Neural crest cell (in vitro differentiated cells): ENCODE data around the gene ICAM1. TPM values are rescaled to one million over a fixed set of nuclear protein-coding genes. Genes with fewer than 3 reads are reported as not detected.

Experiments used
- DNase-seq: peaks from one replicate; pipeline ENCODE4 v3.0.0; 2021; ENCODE audit warnings: low read depth, mixed read lengths, low spot score
- H3K27ac Mint-ChIP-seq: one replicate; pipeline ENCODE4 v1.8.0; 2021; ENCODE audit warnings: mild to moderate bottlenecking, mixed read lengths; ENCODE audit not compliant: unreplicated experiment
- H3K27me3 Mint-ChIP-seq: 2 replicates; pipeline ENCODE4 v1.8.0; 2021; ENCODE audit warnings: low read depth, mild to moderate bottlenecking, mixed read lengths
- H3K36me3 Mint-ChIP-seq: 2 replicates; pipeline ENCODE4 v1.8.0; 2021; ENCODE audit warnings: low read depth, mild to moderate bottlenecking, mixed read lengths
- H3K4me1 Mint-ChIP-seq: 2 replicates; pipeline ENCODE4 v1.8.0; 2021; ENCODE audit warnings: mixed read lengths
- H3K4me3 Mint-ChIP-seq: one replicate; pipeline ENCODE4 v1.8.0; 2021; ENCODE audit warnings: mild to moderate bottlenecking, mixed read lengths
- H3K9me3 Mint-ChIP-seq: 2 replicates; pipeline ENCODE4 v1.8.0; 2021; ENCODE audit warnings: mixed read lengths
- total RNA-seq: library from RNA; stranded (reverse); gene quantifications from 2 replicates; pipeline ENCODE4 v1.2.1, GENCODE V29; 2021
- TF ChIP-seq, protein P1 (sequence below): fragments of 200-600 bp; sonication (generic); conservative IDR thresholded peaks from 2 replicates; pipeline ENCODE4 v1.5.0; 2021; ENCODE audit warnings: antibody characterized with exemption, mild to moderate bottlenecking

Gene ICAM1
- total RNA-seq, 1 donor from 2014 or later = 0.23 TPM

- DNase-seq = no peak
- peak overlapping the region; percentile 65 for H3K4me3 Mint-ChIP-seq
- TF ChIP-seq, protein P1, sequence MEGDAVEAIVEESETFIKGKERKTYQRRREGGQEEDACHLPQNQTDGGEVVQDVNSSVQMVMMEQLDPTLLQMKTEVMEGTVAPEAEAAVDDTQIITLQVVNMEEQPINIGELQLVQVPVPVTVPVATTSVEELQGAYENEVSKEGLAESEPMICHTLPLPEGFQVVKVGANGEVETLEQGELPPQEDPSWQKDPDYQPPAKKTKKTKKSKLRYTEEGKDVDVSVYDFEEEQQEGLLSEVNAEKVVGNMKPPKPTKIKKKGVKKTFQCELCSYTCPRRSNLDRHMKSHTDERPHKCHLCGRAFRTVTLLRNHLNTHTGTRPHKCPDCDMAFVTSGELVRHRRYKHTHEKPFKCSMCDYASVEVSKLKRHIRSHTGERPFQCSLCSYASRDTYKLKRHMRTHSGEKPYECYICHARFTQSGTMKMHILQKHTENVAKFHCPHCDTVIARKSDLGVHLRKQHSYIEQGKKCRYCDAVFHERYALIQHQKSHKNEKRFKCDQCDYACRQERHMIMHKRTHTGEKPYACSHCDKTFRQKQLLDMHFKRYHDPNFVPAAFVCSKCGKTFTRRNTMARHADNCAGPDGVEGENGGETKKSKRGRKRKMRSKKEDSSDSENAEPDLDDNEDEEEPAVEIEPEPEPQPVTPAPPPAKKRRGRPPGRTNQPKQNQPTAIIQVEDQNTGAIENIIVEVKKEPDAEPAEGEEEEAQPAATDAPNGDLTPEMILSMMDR = no peak
- no peaks in the 10 kb centered on the region for H3K9me3 Mint-ChIP-seq
- peaks cover 100% of the 10 kb centered on the region for H3K27me3 Mint-ChIP-seq
- H3K4me1 Mint-ChIP-seq = peaks cover 27% of the 10 kb centered on the region
- no peak overlapping the region for H3K27ac Mint-ChIP-seq
- H3K36me3 Mint-ChIP-seq = no peaks in the 10 kb centered on the region
Observed at GRCh38 chr19:10290876-10291553, 20.1 kb downstream of the ICAM1 start.

- Mint-ChIP-seq H3K4me1 (peaks cover 27% of the 10 kb centered on the region), H3K27ac (no peak overlapping the region), H3K36me3 (no peaks in the 10 kb centered on the region), H3K9me3 (no peaks in the 10 kb centered on the region), H3K27me3 (peaks cover 99% of the 10 kb centered on the region), H3K4me3 (peak overlapping the region; percentile 59)
- DNase-seq = no peak
- TF ChIP-seq, protein P1 = no peak
Observed at GRCh38 chr19:10291554-10292205, 20.8 kb downstream of the ICAM1 start.

- Mint-ChIP-seq H3K36me3 (no peaks in the 10 kb centered on the region), H3K4me1 (peaks cover 27% of the 10 kb centered on the region), H3K4me3 (peak overlapping the region; percentile 59), H3K9me3 (no peaks in the 10 kb centered on the region), H3K27me3 (peaks cover 98% of the 10 kb centered on the region), H3K27ac (no peak overlapping the region)
- DNase-seq = peak; percentile 65
- TF ChIP-seq, protein P1 = no peak
Observed at GRCh38 chr19:10292206-10292788, 21.4 kb downstream of the ICAM1 start.

DNA sequence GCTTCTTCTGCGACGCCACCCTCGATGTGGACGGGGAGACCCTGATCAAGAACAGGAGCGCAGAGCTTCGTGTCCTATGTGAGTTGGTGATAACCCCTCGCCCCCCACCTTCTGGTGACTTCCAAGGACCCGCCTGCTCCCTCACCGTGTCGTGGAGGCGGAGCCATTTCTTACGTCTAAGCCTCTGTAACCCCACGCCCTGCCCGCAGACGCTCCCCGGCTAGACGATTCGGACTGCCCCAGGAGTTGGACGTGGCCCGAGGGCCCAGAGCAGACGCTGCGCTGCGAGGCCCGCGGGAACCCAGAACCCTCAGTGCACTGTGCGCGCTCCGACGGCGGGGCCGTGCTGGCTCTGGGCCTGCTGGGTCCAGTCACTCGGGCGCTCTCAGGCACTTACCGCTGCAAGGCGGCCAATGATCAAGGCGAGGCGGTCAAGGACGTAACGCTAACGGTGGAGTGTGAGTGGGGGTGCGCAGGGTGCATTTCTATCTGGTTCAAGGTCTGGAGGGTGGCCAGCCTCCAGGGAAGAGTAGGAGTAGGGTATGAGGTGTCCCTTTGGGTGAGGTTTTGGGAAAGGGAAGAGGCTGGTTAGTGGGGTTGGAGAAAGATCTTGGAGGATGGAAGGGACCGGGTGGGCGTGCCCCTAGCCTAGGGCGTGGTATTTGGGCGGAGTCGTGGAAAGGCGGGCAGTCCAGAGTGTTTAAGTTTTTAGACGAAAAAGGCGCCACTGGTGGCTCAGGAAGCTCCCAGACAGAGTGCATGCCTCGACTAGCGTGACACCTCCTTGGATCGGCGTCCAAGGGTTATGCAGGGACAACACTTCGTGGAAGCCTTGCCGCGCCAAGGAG, 22.1 kb downstream of the ICAM1 start:
- H3K27ac Mint-ChIP-seq = no peak overlapping the region
- H3K9me3 Mint-ChIP-seq = no peaks in the 10 kb centered on the region
- no peak for DNase-seq
- TF ChIP-seq, protein P1 = no peak
- peaks cover 27% of the 10 kb centered on the region for H3K4me1 Mint-ChIP-seq
- peaks cover 98% of the 10 kb centered on the region for H3K27me3 Mint-ChIP-seq
- H3K4me3 Mint-ChIP-seq = peak overlapping the region; percentile 59
- H3K36me3 Mint-ChIP-seq = no peaks in the 10 kb centered on the region

- peaks cover 90% of the 10 kb centered on the region for H3K27me3 Mint-ChIP-seq
- peaks cover 22% of the 10 kb centered on the region for H3K4me1 Mint-ChIP-seq
- H3K9me3 Mint-ChIP-seq = no peaks in the 10 kb centered on the region
- TF ChIP-seq, protein P1 = no peak
- DNase-seq = no peak
- H3K4me3 Mint-ChIP-seq = no peak overlapping the region
- H3K36me3 Mint-ChIP-seq = no peaks in the 10 kb centered on the region
- H3K27ac Mint-ChIP-seq = no peak overlapping the region
Observed at GRCh38 chr19:10293637-10294367, 22.9 kb downstream of the ICAM1 start.
